ENCODE measurements around the gene COG5. TPM values are rescaled to one million over a fixed set of nuclear protein-coding genes. Genes with fewer than 3 reads are reported as not detected.
A peak's percentile ranks its signal among the peaks of the same experiment; 100 is the strongest.

COG5 gene
- total and polyA plus RNA-seq, 10 of the 15 experiments (the other 5 are each of a cell fraction or from before 2014, with no cell fraction given), result 5.5 to 27.9 (median 15.6) TPM

- peak; percentile 19 for DNase-seq (ENCODE audit: low read depth, low spot score)
- Histone ChIP-seq H3K4me2 (ENCODE audit: control insufficient read depth, insufficient read depth) (no peak overlapping the region), H3K4me3 (no peak overlapping the region), H3K27ac (ENCODE audit: control insufficient read depth, insufficient read depth) (no peak overlapping the region), H4K20me1 (ENCODE audit: control insufficient read depth, insufficient read depth) (no peaks in the 10 kb centered on the region), H3K36me3 (ENCODE audit: control insufficient read depth in 2 of 2, insufficient read depth in 2 of 2, low read length in 1 of 2) (no peaks in the 10 kb centered on the region; a peak in 1 of 4 replicates), H3K27me3 (replicated peaks in 1 of 2; ENCODE audit: control insufficient read depth in 2 of 2, insufficient read depth in 2 of 2, low read length in 1 of 2) (no peaks in the 10 kb centered on the region), H2AFZ (ENCODE audit: control insufficient read depth, low read depth, low read length) (no peak overlapping the region), H3K9me3 (replicated peaks; ENCODE audit: control insufficient read depth, insufficient read depth, low read length) (no peaks in the 10 kb centered on the region), H3K79me2 (ENCODE audit: control insufficient read depth, insufficient read depth, low read length) (no peaks in the 10 kb centered on the region), H3K9ac (ENCODE audit: control insufficient read depth, insufficient read depth, low read length) (no peak overlapping the region), H3K4me1 (ENCODE audit: control insufficient read depth, insufficient read depth, low read length) (no peaks in the 10 kb centered on the region)
- ChIA-PET POLR2A (interaction anchor here (0.6 kb wide), 2 partner anchors 96 to 291 kb away, joined by 4 to 6 read pairs; no protein-coding TSS in a partner anchor), RAD21 (ENCODE audit: unreplicated experiment) (interaction anchor here (0.9 to 2.6 kb wide), 12 partner anchors 8 to 682 kb away, joined by 3 to 15 read pairs (median 5); no protein-coding TSS in a partner anchor), CTCF (interaction anchor here (0.7 to 2.9 kb wide), 36 partner anchors 9 to 417 kb away, joined by 3 to 63 read pairs (median 4); partner anchors contain the start of gene CBLL1), SMC1A (ENCODE audit: uncharacterized antibody, unreplicated experiment) (interaction anchor here (0.7 to 2.8 kb wide), 26 partner anchors 8 to 411 kb away, joined by 3 to 23 read pairs (median 4); no protein-coding TSS in a partner anchor)
- peak; percentile 88 for TF ChIP-seq RAD21 (IDR thresholded peaks at IDR 0.05; ENCODE audit: insufficient read depth, low read depth, low read length)
- no peak for TF ChIP-seq USF1 (IDR thresholded peaks at IDR 0.05; ENCODE audit: borderline replicate concordance, extremely low read length, insufficient read depth, low read depth, low read length)
- no peak for TF ChIP-seq ZBTB33 (IDR thresholded peaks at IDR 0.05)
- no peak for TF ChIP-seq MAX (IDR thresholded peaks at IDR 0.05; ENCODE audit: low read depth, low read length)
- TF ChIP-seq POLR2AphosphoS5 (IDR thresholded peaks at IDR 0.05; ENCODE audit: low read length), result no peak
- TF ChIP-seq CTCF (IDR thresholded peaks at IDR 0.05 in 2 of 3, conservative IDR thresholded peaks at IDR 0.05 in 1 of 3; ENCODE audit: control insufficient read depth in 2 of 3, extremely low read depth in 1 of 3, insufficient read depth in 1 of 3, low read depth in 3 of 3, low read length in 3 of 3), result peak; percentile 68 to 92 (median 76)
- TF ChIP-seq MXI1 (IDR thresholded peaks at IDR 0.05; ENCODE audit: low read depth, low read length), result no peak
- TF ChIP-seq SIN3A (IDR thresholded peaks at IDR 0.05; ENCODE audit: low read depth, low read length), result no peak
- no peak for TF ChIP-seq ZNF217 (IDR thresholded peaks at IDR 0.05)
- TF ChIP-seq GATAD2B (conservative IDR thresholded peaks at IDR 0.05; ENCODE audit: low read depth), result no peak
- no peak for TF ChIP-seq RBBP5 (conservative IDR thresholded peaks at IDR 0.05)
- peak; percentile 73; the same call in 1 of the 2 replicates for TF ChIP-seq YY1 (IDR thresholded peaks at IDR 0.05; ENCODE audit: low read depth, low read length)
- TF ChIP-seq MYC (IDR thresholded peaks at IDR 0.05; ENCODE audit: insufficient read depth, insufficient read length, insufficient replicate concordance, low read length, severe bottlenecking), result no peak
- TF ChIP-seq SMC3 (IDR thresholded peaks at IDR 0.05; ENCODE audit: borderline replicate concordance, low read length), result peak; percentile 82
- TF ChIP-seq SUPT20H (IDR thresholded peaks at IDR 0.05; ENCODE audit: borderline replicate concordance, control insufficient read depth, low read depth, low read length), result no peak
- TF ChIP-seq KDM1A (IDR thresholded peaks at IDR 0.05; ENCODE audit: borderline replicate concordance), result no peak
- TF ChIP-seq ZSCAN29 (IDR thresholded peaks at IDR 0.05), result no peak
- 83% methylated on average over 6 of the region's 6 CpGs for WGBS (ENCODE audit: insufficient coverage, insufficient replicate concordance, low lambda C conversion rate, missing lambda C conversion rate)
- intact Hi-C loops (cut with micrococcal nuclease; ENCODE audit: unreplicated experiment), result loop anchor here (1.0 kb wide), 2 partner anchors 262 to 416 kb away; no protein-coding TSS in a partner anchor
- in situ Hi-C loops (cut with MboI), result no loop called here
- FAIRE-seq, result peak; percentile 41
- peak; percentile 90 for ATAC-seq
- no TSS peak for BruUV-seq (replicated peaks)
Measured at GRCh38 chr7:107463139-107464078, 100.3 kb downstream of the COG5 start.
